ENCODE results near the gene NCS1. TPM values are rescaled to one million over a fixed set of nuclear protein-coding genes. Genes with fewer than 3 reads are reported as not detected.

NCS1 gene
- total RNA-seq, 2 donors from 2014 or later, result 4.5 to 26.1 TPM

- no peaks in the 10 kb centered on the region for H3K27me3 ChIP-seq
- H3K9me3 ChIP-seq, result no peaks in the 10 kb centered on the region
- no peak for DNase-seq (ENCODE audit: low spot score)
- H3K27ac ChIP-seq, result no peak overlapping the region
- TF ChIP-seq CTCF (IDR thresholded peaks at IDR 0.05), result no peak
- H3K4me3 ChIP-seq, result no peak overlapping the region
- H3K4me1 ChIP-seq, result peaks cover 0 to 48% of the 10 kb centered on the region in 2 donors
- no peaks in the 10 kb centered on the region for H3K36me3 ChIP-seq
Measured at GRCh38 chr9:130196643-130197042, 24.4 kb downstream of the NCS1 start.

- Histone ChIP-seq H3K9me3 (no peaks in the 10 kb centered on the region), H3K27me3 (no peaks in the 10 kb centered on the region), H3K36me3 (no peaks in the 10 kb centered on the region), H3K4me3 (no peak overlapping the region), H3K27ac (no peak overlapping the region), H3K4me1 (peaks cover 0 to 48% of the 10 kb centered on the region in 2 donors)
- DNase-seq (ENCODE audit: low spot score), result no peak
- TF ChIP-seq CTCF (IDR thresholded peaks at IDR 0.05), result no peak
Measured at GRCh38 chr9:130197386-130197785, 25.2 kb downstream of the NCS1 start.

GRCh38 chr9:130197888-130198287, 25.7 kb downstream of the NCS1 start:
- no peaks in the 10 kb centered on the region for H3K36me3 ChIP-seq
- H3K27ac ChIP-seq, result no peak overlapping the region
- H3K4me3 ChIP-seq, result no peak overlapping the region
- H3K4me1 ChIP-seq, result peaks cover 0 to 48% of the 10 kb centered on the region in 2 donors
- H3K9me3 ChIP-seq, result no peaks in the 10 kb centered on the region
- no peak for DNase-seq (ENCODE audit: low spot score)
- TF ChIP-seq CTCF (IDR thresholded peaks at IDR 0.05), result no peak
- no peaks in the 10 kb centered on the region for H3K27me3 ChIP-seq

- no peak for TF ChIP-seq CTCF (IDR thresholded peaks at IDR 0.05)
- H3K27ac ChIP-seq, result peak overlapping the region in 1 of 2 donors; percentile 43
- H3K4me1 ChIP-seq, result peaks cover 0 to 47% of the 10 kb centered on the region in 2 donors
- H3K4me3 ChIP-seq, result no peak overlapping the region
- H3K27me3 ChIP-seq, result no peaks in the 10 kb centered on the region
- no peaks in the 10 kb centered on the region for H3K36me3 ChIP-seq
- no peak for DNase-seq (ENCODE audit: low spot score)
- H3K9me3 ChIP-seq, result no peaks in the 10 kb centered on the region
Measured at GRCh38 chr9:130198501-130199179, 26.4 kb downstream of the NCS1 start.

- H3K4me3 ChIP-seq, result no peak overlapping the region
- peak overlapping the region; percentile 39 to 43 for H3K27ac ChIP-seq
- peaks cover 0 to 41% of the 10 kb centered on the region in 2 donors for H3K4me1 ChIP-seq
- H3K9me3 ChIP-seq, result no peaks in the 10 kb centered on the region
- H3K27me3 ChIP-seq, result no peaks in the 10 kb centered on the region
- no peak for DNase-seq (ENCODE audit: low spot score)
- no peak for TF ChIP-seq CTCF (IDR thresholded peaks at IDR 0.05)
- no peaks in the 10 kb centered on the region for H3K36me3 ChIP-seq
Measured at GRCh38 chr9:130199605-130200004, 27.4 kb downstream of the NCS1 start.

Data from right atrium auricular region (tissue), 2 donors.